GM23338 (cell line): Measurements from ENCODE around the gene CDCA7L. TPM values are rescaled to one million over a fixed set of nuclear protein-coding genes. Genes with fewer than 3 reads are reported as not detected.

ENCODE experiments used
- ATAC-seq: fragments of 200-7000 bp; cut with Tn5 transposase; 3 replicates; pipeline ENCODE4 v1.9.1; 2020
- DNase-seq: peaks from one replicate; pipeline ENCODE4 v3.0.0-alpha.2; 2015; ENCODE audit warnings: low spot score
- H2AFZ ChIP-seq: fragments of 200-600 bp; sonication (generic); 2 replicates; pipeline ENCODE4 v1.8.0; 2016; ENCODE audit warnings: antibody characterized with exemption, mild to moderate bottlenecking, moderate library complexity
- H3F3A ChIP-seq: fragments of 200-600 bp; sonication (generic); replicated peaks from 2 replicates; pipeline ENCODE4 v1.8.0; 2017; ENCODE audit warnings: antibody characterized with exemption, mixed run types, low read depth
- H3K27ac ChIP-seq: fragments of 200-600 bp; sonication (generic); 2 replicates; pipeline ENCODE4 v1.6.1; 2016; ENCODE audit warnings: low read depth
- H3K27me3 ChIP-seq: fragments of 200-600 bp; sonication (generic); 2 replicates; pipeline ENCODE4 v1.8.0; 2016; ENCODE audit warnings: mild to moderate bottlenecking, mixed run types, moderate library complexity; ENCODE audit not compliant: insufficient read depth
- H3K36me3 ChIP-seq: fragments of 200-600 bp; sonication (generic); 2 replicates; pipeline ENCODE4 v1.8.0; 2016; ENCODE audit warnings: mild to moderate bottlenecking; ENCODE audit not compliant: insufficient read depth
- H3K4me1 ChIP-seq: fragments of 200-600 bp; sonication (generic); 2 replicates; pipeline ENCODE4 v1.8.0; 2016; ENCODE audit warnings: mild to moderate bottlenecking, moderate library complexity; ENCODE audit not compliant: insufficient read depth
- H3K4me2 ChIP-seq: fragments of 200-600 bp; sonication (generic); 2 replicates; pipeline ENCODE4 v1.7.1; 2017; ENCODE audit warnings: mixed run types
- H3K4me3 ChIP-seq: fragments of 200-600 bp; sonication (generic); 2 replicates; pipeline ENCODE4 v1.6.1; 2016; ENCODE audit warnings: mixed run types
- H3K79me2 ChIP-seq: fragments of 200-600 bp; sonication (generic); replicated peaks from 2 replicates; pipeline ENCODE4 v1.8.0; 2017; ENCODE audit warnings: mild to moderate bottlenecking; ENCODE audit not compliant: insufficient read depth
- H3K9me2 ChIP-seq: fragments of 200-600 bp; sonication (generic); 2 replicates; pipeline ENCODE4 v1.8.0; 2017; ENCODE audit not compliant: insufficient read depth
- H4K20me1 ChIP-seq: fragments of 200-600 bp; sonication (generic); replicated peaks from 2 replicates; pipeline ENCODE4 v1.8.0; 2017; ENCODE audit warnings: mild to moderate bottlenecking; ENCODE audit not compliant: insufficient read depth
- H3K27ac Mint-ChIP-seq: 2 replicates; pipeline ENCODE4 v1.8.0; 2020; ENCODE audit warnings: inconsistent platforms, mild to moderate bottlenecking, moderate library complexity, mixed read lengths
- H3K27me3 Mint-ChIP-seq: 3 replicates; pipeline ENCODE4 v1.8.0; 2022; ENCODE audit warnings: low read depth, mild to moderate bottlenecking, moderate library complexity, mixed read lengths, inconsistent platforms; ENCODE audit not compliant: insufficient read depth, poor library complexity
- H3K36me3 Mint-ChIP-seq: 3 replicates; pipeline ENCODE4 v1.8.0; 2021; ENCODE audit warnings: low read depth, mild to moderate bottlenecking, inconsistent platforms, moderate library complexity, mixed read lengths
- H3K4me1 Mint-ChIP-seq: 3 replicates; pipeline ENCODE4 v1.8.0; 2020; ENCODE audit warnings: mild to moderate bottlenecking, inconsistent platforms, mixed read lengths
- H3K4me3 Mint-ChIP-seq: 3 replicates; pipeline ENCODE4 v1.8.0; 2021; ENCODE audit warnings: moderate library complexity, mild to moderate bottlenecking, inconsistent platforms, mixed read lengths
- H3K9me3 Mint-ChIP-seq: 3 replicates; pipeline ENCODE4 v1.8.0; 2020; ENCODE audit warnings: moderate library complexity, mild to moderate bottlenecking, inconsistent platforms, mixed read lengths
- CREB1 ChIP-seq: fragments of 250-450 bp; sonication (Bioruptor Pico); IDR thresholded peaks from 2 replicates; pipeline ENCODE4 v1.5.0; 2020; ENCODE audit warnings: low read depth, mild to moderate bottlenecking, moderate library complexity
- ETS1 ChIP-seq: IDR thresholded peaks from 2 replicates; pipeline ENCODE4 v1.6.1; 2016; ENCODE audit warnings: antibody characterized with exemption
- EZH2 ChIP-seq: fragments of 200-600 bp; sonication (generic); IDR thresholded peaks from one replicate; pipeline ENCODE4 v1.8.0; 2017; ENCODE audit warnings: antibody characterized with exemption, mild to moderate bottlenecking, low read depth; ENCODE audit not compliant: unreplicated experiment
- EZH2phosphoT487 ChIP-seq: fragments of 200-600 bp; sonication (generic); IDR thresholded peaks from one replicate; pipeline ENCODE4 v1.8.1; 2018; ENCODE audit warnings: antibody characterized with exemption; ENCODE audit not compliant: unreplicated experiment
- JUNB ChIP-seq: IDR thresholded peaks from one replicate; pipeline ENCODE4 v1.6.1; 2016; ENCODE audit warnings: antibody characterized with exemption; ENCODE audit not compliant: unreplicated experiment
- NANOG ChIP-seq: IDR thresholded peaks from 2 replicates; pipeline ENCODE4 v1.6.1; 2016; ENCODE audit warnings: antibody characterized with exemption, borderline replicate concordance
- POLR2AphosphoS5 ChIP-seq: IDR thresholded peaks from 2 replicates; pipeline ENCODE4 v1.6.1; 2016; ENCODE audit warnings: antibody characterized with exemption, low read depth
- STAT1 ChIP-seq: IDR thresholded peaks from one replicate; pipeline ENCODE4 v1.6.1; 2016; ENCODE audit warnings: antibody characterized with exemption; ENCODE audit not compliant: unreplicated experiment
- ZNF114 ChIP-seq: fragments of 250-450 bp; sonication (Bioruptor Pico); IDR thresholded peaks from 2 replicates; pipeline ENCODE4 v1.5.0; 2020; ENCODE audit warnings: mild to moderate bottlenecking, moderate library complexity
- ZNF331 ChIP-seq: fragments of 250-450 bp; sonication (Bioruptor Pico); IDR thresholded peaks from 2 replicates; pipeline ENCODE4 v1.5.0; 2020; ENCODE audit warnings: low read depth, mild to moderate bottlenecking, moderate library complexity
- polyA plus RNA-seq: library from polyadenylated mRNA; unstranded; fragments of >200 nt; fragmentation: Nextera tagmentation; extraction: Ambion mirVana; gene quantifications from 2 replicates; pipeline ENCODE4 v1.2.1, GENCODE V29; 2016
- total RNA-seq: library from RNA; depleted of rRNA; stranded (reverse); fragments of >200 nt; shearing (Covaris generic); gene quantifications from 2 replicates; pipeline ENCODE4 v1.2.3, GENCODE V29; 2014
- TF ChIP-seq, protein P1 (sequence below): IDR thresholded peaks from one replicate; pipeline ENCODE4 v1.6.1; 2018; ENCODE audit warnings: antibody characterized with exemption; ENCODE audit not compliant: unreplicated experiment
- TF ChIP-seq, protein P2 (sequence below), 2 experiments: fragments of 200-600 bp in 1 of 2; sonication (generic) in 1 of 2; conservative IDR thresholded peaks; 2 replicates each; pipeline versions ENCODE4 v1.5.1 to v1.6.1; 2016 to 2017; ENCODE audit warnings: antibody characterized with exemption in 2 of 2, low read depth in 2 of 2, mild to moderate bottlenecking in 2 of 2, moderate library complexity in 1 of 2

The CDCA7L gene
- total and polyA plus RNA-seq, 2 experiments from 2014 or later, result 174 to 187 TPM

DNA sequence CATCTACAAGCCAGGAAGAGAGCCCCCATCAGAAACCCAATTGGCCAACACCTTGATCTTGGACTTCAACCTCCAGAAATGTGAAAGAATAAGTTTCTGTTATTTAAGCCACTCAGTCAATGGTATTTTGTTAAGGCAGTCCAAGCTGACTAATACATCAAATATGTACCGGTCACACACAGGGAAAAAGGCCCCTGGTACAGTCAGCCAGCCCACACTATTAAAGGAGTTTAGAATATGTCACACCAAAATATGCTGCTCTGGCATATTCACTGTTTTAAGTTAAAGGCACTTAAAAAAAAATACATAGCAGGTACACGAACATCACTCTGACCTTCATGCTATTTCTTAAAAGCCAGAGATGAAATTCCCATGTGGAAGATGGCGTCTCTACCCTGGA, 15.2 kb upstream of the CDCA7L start (continued):
- TF ChIP-seq, protein P1, sequence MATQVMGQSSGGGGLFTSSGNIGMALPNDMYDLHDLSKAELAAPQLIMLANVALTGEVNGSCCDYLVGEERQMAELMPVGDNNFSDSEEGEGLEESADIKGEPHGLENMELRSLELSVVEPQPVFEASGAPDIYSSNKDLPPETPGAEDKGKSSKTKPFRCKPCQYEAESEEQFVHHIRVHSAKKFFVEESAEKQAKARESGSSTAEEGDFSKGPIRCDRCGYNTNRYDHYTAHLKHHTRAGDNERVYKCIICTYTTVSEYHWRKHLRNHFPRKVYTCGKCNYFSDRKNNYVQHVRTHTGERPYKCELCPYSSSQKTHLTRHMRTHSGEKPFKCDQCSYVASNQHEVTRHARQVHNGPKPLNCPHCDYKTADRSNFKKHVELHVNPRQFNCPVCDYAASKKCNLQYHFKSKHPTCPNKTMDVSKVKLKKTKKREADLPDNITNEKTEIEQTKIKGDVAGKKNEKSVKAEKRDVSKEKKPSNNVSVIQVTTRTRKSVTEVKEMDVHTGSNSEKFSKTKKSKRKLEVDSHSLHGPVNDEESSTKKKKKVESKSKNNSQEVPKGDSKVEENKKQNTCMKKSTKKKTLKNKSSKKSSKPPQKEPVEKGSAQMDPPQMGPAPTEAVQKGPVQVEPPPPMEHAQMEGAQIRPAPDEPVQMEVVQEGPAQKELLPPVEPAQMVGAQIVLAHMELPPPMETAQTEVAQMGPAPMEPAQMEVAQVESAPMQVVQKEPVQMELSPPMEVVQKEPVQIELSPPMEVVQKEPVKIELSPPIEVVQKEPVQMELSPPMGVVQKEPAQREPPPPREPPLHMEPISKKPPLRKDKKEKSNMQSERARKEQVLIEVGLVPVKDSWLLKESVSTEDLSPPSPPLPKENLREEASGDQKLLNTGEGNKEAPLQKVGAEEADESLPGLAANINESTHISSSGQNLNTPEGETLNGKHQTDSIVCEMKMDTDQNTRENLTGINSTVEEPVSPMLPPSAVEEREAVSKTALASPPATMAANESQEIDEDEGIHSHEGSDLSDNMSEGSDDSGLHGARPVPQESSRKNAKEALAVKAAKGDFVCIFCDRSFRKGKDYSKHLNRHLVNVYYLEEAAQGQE, result no peak
- TF ChIP-seq STAT1 (no peak), ZNF331 (CRISPR knock-in tag) (no peak), JUNB (no peak)

GRCh38 chr7:21959387-21959776, 13.7 kb upstream of the CDCA7L start:
- Histone ChIP-seq H3K9me2 (0 out of 2 replicates have a peak, but pooled peaks cover 5% of the 10 kb centered on the region), H3K27ac (no peak overlapping the region), H3K79me2 (no peaks in the 10 kb centered on the region), H3K36me3 (no peaks in the 10 kb centered on the region), H3K4me1 (no peaks in the 10 kb centered on the region), H3F3A (no peaks in the 10 kb centered on the region), H4K20me1 (no peaks in the 10 kb centered on the region), H3K27me3 (no peaks in the 10 kb centered on the region), H2AFZ (no peak overlapping the region), H3K4me2 (no peak overlapping the region), H3K4me3 (no peak overlapping the region)
- no peak for ATAC-seq
- H3K4me3 Mint-ChIP-seq, result no peak overlapping the region
- H3K36me3 Mint-ChIP-seq, result no peaks in the 10 kb centered on the region
- DNase-seq, result no peak
- no peak overlapping the region for H3K27ac Mint-ChIP-seq
- H3K4me1 Mint-ChIP-seq, result no peaks in the 10 kb centered on the region
- peaks cover under 1% of the 10 kb centered on the region for H3K27me3 Mint-ChIP-seq
- H3K9me3 Mint-ChIP-seq, result no peaks in the 10 kb centered on the region
- TF ChIP-seq JUNB, result no peak
- TF ChIP-seq, protein P1, result no peak
- TF ChIP-seq, protein P2, sequence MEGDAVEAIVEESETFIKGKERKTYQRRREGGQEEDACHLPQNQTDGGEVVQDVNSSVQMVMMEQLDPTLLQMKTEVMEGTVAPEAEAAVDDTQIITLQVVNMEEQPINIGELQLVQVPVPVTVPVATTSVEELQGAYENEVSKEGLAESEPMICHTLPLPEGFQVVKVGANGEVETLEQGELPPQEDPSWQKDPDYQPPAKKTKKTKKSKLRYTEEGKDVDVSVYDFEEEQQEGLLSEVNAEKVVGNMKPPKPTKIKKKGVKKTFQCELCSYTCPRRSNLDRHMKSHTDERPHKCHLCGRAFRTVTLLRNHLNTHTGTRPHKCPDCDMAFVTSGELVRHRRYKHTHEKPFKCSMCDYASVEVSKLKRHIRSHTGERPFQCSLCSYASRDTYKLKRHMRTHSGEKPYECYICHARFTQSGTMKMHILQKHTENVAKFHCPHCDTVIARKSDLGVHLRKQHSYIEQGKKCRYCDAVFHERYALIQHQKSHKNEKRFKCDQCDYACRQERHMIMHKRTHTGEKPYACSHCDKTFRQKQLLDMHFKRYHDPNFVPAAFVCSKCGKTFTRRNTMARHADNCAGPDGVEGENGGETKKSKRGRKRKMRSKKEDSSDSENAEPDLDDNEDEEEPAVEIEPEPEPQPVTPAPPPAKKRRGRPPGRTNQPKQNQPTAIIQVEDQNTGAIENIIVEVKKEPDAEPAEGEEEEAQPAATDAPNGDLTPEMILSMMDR (conservative IDR thresholded peaks at IDR 0.05; ENCODE audit: low read depth in 2 of 2), result no peak
- TF ChIP-seq EZH2phosphoT487, result no peak
- TF ChIP-seq ZNF114 (CRISPR knock-in tag), result no peak
- no peak for TF ChIP-seq STAT1
- no peak for TF ChIP-seq EZH2
- no peak for TF ChIP-seq NANOG
- no peak for TF ChIP-seq CREB1 (CRISPR knock-in tag)
- no peak for TF ChIP-seq ZNF331 (CRISPR knock-in tag)
- no peak for TF ChIP-seq POLR2AphosphoS5
- TF ChIP-seq ETS1, result no peak
